HG03108 (cell line): ENCODE measurements around the gene SLC28A3.

Experiments used
- ATAC-seq: cut with Tn5 transposase; IDR thresholded peaks from one replicate; pipeline ENCODE4 v1.9.1; 2021; ENCODE audit warnings: moderate library complexity; ENCODE audit not compliant: unreplicated experiment

The SLC28A3 gene

DNA sequence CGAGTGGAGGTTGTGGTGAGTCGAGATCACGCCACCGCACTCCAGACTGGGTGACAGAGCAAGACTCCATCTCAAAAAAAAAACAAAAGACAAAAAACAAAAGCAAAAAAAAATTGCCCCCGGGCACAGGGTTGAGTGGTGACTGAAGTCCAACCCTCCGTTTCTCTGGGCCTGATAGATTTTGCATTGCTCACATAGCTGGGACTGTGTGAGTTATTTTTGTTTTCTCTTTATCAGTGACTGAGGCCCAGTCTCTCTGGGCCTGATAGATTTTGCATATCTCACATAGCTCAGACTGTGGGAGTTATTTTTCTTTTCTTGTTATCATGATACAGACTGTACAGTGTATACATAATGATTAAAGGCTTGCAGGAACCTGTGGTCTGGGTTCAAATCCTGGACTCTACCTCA, 2.6 kb upstream of the SLC28A3 start:
- no peak for ATAC-seq

GRCh38 chr9:84339962-84340361, 596 bp downstream of the SLC28A3 start:
- ATAC-seq: no peak

DNA sequence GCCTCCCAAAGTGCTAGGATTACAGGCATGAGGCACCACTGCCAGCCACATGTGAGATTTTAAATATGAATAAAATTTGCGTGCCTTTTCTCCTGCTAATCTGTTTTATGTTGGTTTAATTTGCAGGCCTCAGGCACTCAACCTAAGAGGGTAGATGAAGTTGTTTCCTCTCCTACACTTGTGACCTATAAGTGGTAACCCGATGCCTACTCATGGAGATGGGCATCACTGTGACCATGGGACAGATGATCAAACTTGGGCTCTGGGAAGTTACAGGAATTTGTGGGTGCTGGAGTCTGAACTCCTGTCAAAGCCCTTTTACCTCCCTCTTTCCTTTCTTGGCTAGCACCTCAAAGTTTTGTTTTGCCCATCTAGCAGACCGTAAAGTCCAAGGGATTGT, 1.1 kb downstream of the SLC28A3 start:
- no peak for ATAC-seq

GRCh38 chr9:84338792-84339191, 1.8 kb downstream of the SLC28A3 start:
- no peak for ATAC-seq

- no peak for ATAC-seq
Measured at GRCh38 chr9:84337252-84337651, 3.3 kb downstream of the SLC28A3 start.

GRCh38 chr9:84331119-84331809, 9.3 kb downstream of the SLC28A3 start:
- ATAC-seq: no peak

GRCh38 chr9:84330246-84330645, 10.3 kb downstream of the SLC28A3 start:
- no peak for ATAC-seq

GRCh38 chr9:84327184-84327583, 13.4 kb downstream of the SLC28A3 start:
- ATAC-seq: no peak

- no peak for ATAC-seq
Measured at GRCh38 chr9:84325347-84325973, 15.1 kb downstream of the SLC28A3 start.

GRCh38 chr9:84324811-84325210, 15.7 kb downstream of the SLC28A3 start:
- no peak for ATAC-seq

GRCh38 chr9:84323858-84324257, 16.7 kb downstream of the SLC28A3 start:
- no peak for ATAC-seq

DNA sequence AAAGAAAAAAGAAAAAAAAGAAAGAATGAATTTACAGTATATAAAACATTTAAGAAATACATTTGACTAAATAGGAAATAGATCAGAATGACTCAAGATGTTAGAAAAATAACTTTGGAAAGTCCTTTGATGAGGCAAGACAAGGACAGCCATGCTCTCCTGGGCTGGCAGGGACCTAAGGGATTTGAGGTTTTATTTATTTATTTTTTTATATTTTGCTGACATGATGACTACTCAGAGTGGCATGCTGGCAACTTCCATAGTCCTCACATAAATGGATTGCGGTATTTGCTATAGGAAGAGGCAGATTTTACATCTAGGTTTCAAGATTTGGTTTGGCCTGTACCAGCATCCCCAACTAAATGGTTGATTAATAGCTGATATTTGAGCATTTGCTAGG, 17.7 kb downstream of the SLC28A3 start:
- ATAC-seq: no peak

DNA sequence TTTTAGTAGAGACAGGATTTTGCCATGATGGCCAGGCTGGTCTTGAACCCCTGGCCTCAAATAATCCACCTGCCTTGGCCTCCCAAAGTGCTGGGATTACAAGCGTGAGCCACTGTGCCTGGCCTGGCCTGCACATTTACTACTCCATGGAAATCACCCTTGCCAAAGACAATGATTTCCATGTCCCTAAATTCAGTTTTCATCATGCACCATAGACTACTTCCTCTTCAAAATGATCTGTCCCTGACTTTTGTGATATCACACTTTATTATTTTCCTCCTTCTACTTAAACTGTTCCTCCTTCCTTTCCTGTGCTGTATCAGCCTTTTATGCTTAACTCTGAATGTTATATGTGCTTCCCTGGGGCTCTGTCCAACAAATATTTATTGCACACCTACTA, 20.3 kb downstream of the SLC28A3 start:
- ATAC-seq: no peak

DNA sequence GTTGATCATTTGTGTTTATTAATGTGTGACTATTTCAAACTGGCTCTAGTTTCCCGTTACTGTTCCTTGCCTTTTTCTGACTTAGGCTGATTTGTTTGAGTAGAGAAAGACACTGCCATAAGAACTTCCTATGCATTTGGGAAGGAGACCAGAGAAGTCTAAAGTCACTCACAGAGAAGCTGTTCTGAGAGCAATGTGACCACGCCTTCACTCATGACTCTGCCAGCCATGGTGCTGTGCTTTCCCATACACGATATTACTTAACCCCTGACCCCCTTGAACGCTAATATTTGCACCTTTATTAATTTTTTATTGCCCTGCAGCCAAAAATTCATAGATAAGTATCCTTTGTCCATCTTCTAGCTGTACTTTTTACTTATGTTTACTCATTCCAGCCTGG, 20.9 kb downstream of the SLC28A3 start:
- no peak for ATAC-seq

GRCh38 chr9:84318981-84319380, 21.6 kb downstream of the SLC28A3 start:
- no peak for ATAC-seq

DNA sequence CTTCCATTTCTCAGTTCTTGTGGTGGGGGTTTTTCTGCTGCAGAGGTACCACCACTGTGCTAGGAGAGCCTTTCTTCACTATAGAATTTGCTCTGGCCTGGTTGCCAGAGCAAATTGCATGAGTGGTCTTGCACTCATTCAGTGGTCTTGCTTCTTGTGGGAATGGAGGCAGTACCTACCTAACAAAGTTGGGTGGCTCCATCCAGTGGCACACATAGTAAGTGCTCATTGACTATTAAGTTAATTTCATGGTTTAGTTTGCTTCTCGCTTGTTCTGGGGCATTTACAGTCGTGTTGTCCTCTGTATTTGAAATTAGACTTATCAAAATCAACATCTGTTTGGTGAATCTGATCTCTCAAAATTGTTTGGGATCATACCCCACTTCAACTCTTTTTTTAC, 23.0 kb downstream of the SLC28A3 start:
- ATAC-seq: no peak

GRCh38 chr9:84315278-84315877, 25.2 kb downstream of the SLC28A3 start:
- ATAC-seq: no peak

DNA sequence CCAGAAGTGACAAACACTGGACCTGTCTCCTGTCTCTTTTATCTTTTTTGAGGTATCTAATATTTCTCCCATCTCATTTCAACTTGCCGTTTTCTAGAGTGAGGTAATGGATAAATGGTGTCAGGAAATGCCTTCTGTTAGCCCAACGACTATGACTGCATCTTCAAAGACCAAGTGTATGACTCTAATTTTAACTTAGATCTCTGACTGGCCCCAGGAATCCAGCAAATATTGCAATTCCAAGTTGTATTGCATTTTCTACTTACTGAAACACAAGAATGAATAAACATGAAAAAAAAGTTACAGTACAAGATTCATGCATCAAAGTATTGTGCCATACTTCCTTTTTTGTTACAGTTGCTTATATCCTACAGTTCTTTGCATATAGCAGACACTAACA, 26.3 kb downstream of the SLC28A3 start:
- no peak for ATAC-seq

DNA sequence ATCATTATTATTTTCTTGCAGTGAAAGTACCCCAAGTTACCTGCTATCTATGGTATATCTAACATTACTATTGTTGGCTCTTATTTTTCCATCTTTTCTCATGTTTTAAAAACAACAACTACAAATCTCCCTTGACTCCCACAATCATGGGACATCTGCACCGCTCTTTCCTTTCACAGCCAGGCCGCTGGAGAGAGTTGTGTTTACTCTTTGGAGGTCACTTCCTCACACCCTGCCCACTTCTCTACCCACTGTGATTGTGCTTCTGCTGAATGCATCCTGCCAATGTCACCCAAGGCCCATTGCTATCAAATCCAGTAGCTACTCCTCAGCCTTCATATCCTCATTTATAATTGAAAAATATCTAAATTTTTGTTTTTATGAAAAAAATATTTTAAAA, 29.7 kb downstream of the SLC28A3 start:
- no peak for ATAC-seq

- ATAC-seq: no peak
Measured at GRCh38 chr9:84305497-84306131, 34.9 kb downstream of the SLC28A3 start.

DNA sequence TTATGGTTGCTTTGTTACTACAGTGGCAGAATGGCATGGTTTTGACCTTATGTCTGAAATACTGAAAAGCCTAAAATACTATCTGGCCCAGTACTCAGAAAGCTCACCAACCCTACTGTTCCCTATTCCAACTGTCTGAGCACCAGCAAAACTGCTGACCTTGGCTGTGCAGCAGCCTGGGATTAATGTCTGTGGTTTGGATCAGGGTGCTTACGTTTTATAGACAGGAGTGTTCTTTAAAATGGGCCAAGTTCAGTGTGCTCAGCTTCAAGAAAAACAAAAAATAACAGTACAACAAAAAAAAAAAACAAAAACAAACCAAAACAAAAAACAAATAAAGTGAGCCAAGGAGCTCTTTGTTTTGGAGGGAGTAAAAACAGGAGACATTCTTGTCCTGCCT, 36.4 kb downstream of the SLC28A3 start:
- no peak for ATAC-seq

DNA sequence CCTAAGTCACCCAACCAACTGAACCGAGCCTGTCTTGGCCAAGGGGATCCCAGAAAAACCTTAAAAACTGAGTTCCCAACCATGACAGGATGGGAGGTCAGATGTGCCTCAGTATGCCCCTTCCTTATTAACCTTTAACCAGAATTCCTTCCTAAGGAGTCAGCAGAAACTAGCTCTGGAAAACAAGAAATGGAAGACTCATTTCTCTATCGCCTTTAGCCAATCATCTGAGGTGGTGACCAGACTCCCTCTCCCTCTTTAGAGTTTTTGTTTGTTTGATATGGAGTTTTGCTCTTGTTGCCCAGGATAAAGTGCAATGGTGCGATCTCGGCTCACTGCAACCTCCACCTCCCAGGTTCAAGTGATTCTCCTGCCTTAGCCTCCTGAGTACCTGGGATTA, 37.5 kb downstream of the SLC28A3 start:
- no peak for ATAC-seq
